Right lobe of liver (tissue), 4 donors: ENCODE measurements around the gene CHST3.

ENCODE experiments used
- CTCF ChIP-seq, 4 donors: fragments of 200-600 bp in 3 of 4; fragments of 450-650 bp in 1 of 4; IDR thresholded peaks; one replicate each; pipeline versions ENCODE4 v1.5.1 to v1.8.0; 2016 to 2022; ENCODE audit warnings: antibody characterized with exemption in 4 of 4, mild to moderate bottlenecking in 2 of 4
- POLR2A ChIP-seq: fragments of 450-650 bp; IDR thresholded peaks from one replicate; pipeline ENCODE4 v1.6.1; 2017; ENCODE audit warnings: antibody characterized with exemption, mild to moderate bottlenecking
- donor health status: DM: no; HTN: no; CAD: no.
- donor health status: DM: no; HTN: no; CAD: no.
- donor health status: DM: no; HTN: yes; CAD: no.

- no peak for TF ChIP-seq POLR2A
- no peak for TF ChIP-seq CTCF (IDR thresholded peaks at IDR 0.05)
These were observed 79.0 kb downstream of the CHST3 start for GRCh38 chr10:72043016-72043834.
